GM21825 (cell line): ENCODE data around the gene SH3BGRL.
"Not testable (repeated sequence)": the region's sequence is repeated elsewhere in the genome, so short reads cannot be mapped to it uniquely, and the experiment has no call there.

ENCODE experiments used
- ATAC-seq: cut with Tn5 transposase; IDR thresholded peaks from one replicate; pipeline ENCODE4 v1.9.1; 2021; ENCODE audit warnings: mild to moderate bottlenecking, moderate library complexity; ENCODE audit not compliant: unreplicated experiment

The SH3BGRL gene

DNA sequence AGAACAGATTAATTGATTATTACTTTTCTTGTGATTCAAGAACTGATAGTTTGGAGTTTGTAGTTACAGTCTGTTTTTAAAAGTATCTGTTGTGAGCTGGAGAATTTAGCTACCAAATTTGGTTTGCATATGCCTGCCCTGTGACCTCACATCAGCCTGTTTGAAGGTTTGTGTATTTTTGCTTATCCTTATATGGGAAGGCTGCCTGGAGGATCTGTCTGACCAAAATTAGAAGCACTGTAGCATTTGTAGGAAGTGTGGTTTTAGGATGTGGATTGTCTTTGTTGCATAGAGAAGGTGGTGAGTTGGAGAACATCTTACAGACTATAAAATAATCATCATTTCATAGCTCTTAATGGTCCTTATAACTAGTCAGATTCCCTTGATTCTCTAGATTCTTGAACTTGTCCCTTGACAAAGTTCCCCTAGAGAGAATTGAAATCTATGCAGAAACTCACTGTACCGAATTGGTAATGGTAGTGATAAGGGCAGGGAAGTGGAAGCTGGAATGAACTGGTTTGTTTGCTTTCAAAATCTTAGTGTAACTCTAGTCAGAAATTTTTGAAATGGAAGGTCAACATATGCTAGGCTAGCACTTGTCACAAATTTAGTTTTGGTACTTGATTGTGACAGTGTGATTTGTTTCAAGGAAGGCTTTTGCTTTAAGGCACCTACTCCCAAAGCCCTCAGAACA, 57.3 kb downstream of the SH3BGRL start:
- ATAC-seq, result no peak

- ATAC-seq, result no peak
Measured at GRCh38 chrX:81259714-81260395, 58.0 kb downstream of the SH3BGRL start.

- ATAC-seq, result no peak
Measured at GRCh38 chrX:81261576-81261975, 59.7 kb downstream of the SH3BGRL start.

DNA sequence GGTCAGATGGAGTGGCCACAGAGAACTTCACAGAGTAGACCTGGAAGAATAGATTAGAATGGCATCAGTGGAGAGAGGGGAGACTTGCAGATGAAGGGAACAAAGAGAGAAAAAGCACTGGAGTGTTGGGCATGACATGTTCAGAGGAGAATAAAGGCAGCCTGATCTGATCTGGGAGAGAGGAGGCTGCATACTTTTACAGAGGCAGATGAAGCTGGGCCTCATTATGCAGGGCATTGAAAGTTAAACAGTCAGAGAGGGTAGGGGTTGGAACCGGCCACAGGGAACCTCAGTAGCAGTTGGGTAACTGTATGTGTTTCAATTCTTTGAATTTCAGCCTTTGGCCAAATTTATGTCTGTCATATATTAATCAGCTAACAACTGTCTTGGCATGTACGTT, 61.2 kb downstream of the SH3BGRL start:
- ATAC-seq, result no peak

DNA sequence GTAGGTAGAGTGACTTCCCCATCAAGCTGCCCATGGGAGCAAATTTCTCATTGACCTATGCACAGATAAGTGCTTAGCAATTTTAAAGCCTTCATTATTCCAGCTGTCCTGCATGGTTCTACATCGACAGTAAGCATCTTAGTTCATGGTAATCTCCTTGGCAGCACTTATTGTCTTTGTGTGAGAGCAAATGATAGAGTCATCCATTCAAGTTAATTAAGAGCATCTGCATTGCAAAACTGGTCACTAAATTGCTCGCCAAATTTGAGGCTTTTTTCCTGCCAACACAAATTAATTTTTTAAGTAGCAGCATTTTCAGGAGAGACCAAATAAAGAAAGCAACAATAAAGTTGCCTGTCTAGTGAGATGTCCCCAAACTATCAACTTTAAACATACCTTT, 76.7 kb downstream of the SH3BGRL start:
- ATAC-seq, result no peak

DNA sequence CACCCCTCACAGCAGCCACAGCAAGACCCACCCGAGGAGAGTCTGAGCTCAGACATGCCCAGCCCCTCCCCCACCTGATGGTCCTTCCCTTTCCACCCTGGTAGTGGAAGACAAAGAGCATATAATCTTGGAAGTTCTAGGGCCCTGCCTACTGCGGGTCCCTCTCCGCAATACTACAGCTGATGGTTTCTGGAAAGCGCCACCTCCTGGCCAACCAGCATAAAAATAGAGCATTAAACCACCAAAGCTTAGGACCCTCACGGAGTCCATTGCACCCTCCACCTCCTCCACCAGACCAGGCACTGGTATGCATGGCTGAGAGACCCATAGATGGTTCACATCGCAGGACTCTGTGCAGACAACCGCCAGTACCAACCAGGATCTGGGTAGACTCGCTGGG, 78.2 kb downstream of the SH3BGRL start:
- no peak for ATAC-seq

GRCh38 chrX:81286075-81286474, 84.2 kb downstream of the SH3BGRL start:
- no peak for ATAC-seq

DNA sequence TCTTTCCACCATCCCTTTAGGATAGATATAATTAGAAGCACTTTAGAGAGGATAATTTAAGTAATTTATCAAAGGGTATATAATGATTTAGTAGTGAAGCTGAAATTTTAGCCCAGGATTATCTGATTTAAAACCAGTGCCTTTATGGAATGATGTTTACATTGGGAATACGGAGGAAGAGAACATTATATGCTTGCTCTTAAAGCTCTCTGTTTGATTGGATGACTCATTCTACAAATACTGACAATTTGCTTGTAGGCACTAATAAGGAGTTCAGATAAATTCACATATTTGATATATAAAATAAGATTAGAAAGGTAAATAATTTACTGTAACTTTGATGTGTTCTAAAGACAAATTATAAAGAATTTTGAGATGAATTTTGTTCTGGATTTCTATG, 84.7 kb downstream of the SH3BGRL start:
- no peak for ATAC-seq

DNA sequence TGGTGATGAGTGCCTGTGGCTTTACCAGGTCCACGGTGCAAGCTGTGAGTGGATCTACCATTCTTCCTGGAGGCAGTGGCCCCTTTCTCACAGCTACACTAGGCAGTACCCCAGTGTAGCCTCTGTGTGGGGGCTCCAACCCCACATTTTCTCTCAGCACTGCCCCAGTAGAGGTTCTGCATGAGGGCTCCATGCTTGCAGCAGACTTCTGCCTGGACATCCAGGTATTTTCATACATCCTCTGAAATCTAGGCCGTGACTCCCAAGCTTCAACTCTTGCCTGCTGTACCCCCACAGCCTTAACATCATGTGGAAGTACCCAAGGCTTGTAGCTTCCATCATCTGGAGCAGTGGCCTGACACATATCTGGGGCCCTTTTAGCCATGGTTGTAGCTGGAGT, 90.1 kb downstream of the SH3BGRL start:
- no peak for ATAC-seq

DNA sequence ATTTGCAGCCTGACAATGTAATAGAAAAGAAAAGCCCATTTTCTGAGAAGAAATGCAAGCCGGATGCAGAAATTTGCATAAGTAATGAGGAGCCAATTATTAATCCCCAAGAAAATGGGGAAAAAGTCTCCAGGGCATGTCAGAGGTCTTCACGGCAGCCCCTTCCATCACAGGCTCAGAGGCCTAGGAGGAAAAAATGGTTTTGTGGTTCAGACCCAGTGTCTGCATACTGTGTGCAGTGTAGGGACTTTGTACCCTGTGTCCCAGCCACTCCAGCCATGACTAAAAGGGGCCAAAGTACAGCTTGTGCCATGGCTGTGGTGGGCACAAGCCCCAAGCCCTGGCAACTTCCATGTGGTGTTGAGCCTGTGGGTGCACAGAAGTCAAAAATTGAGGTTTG, 92.2 kb downstream of the SH3BGRL start:
- ATAC-seq, result no peak

- ATAC-seq, result no peak
Measured at GRCh38 chrX:81301877-81302276, 100.0 kb downstream of the SH3BGRL start.

DNA sequence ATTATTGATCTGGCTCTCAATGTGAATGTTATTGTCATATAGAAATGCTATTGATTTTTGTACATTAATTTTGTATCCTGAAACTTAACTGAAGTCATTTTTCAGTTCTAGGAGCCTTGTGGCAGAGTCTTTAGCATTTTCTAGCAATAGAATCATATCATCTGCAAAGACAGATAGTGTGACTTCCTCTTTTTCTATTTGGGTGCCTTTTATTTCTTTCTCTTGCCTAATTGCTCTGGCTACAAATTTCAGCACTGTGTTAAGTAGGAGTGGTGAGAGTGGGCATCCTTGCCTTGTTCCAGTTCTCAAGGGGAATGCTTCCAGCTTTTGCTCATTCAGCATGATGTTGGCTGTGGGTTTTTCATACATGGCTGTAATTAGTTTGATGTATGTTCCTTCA, 102.7 kb downstream of the SH3BGRL start:
- ATAC-seq, result no peak

DNA sequence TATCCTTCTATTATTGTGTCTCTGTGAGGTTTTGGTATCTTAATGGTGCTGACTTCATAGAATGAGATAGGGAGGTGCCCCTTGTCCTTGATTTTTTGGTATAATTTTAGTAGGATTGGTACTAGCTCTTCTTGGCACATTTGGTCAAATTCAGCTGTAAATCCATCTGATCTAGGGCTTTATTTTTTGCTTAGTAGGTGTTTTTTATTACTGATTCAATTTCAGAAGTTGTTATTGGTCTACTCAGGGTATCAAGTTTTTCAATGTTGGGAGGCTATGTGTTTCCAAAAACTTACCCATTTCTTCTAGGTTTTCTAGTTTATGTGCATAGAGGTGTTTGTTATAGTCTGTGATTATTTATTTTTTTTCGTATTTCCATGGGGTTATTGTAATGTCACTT, 103.3 kb downstream of the SH3BGRL start:
- no peak for ATAC-seq

DNA sequence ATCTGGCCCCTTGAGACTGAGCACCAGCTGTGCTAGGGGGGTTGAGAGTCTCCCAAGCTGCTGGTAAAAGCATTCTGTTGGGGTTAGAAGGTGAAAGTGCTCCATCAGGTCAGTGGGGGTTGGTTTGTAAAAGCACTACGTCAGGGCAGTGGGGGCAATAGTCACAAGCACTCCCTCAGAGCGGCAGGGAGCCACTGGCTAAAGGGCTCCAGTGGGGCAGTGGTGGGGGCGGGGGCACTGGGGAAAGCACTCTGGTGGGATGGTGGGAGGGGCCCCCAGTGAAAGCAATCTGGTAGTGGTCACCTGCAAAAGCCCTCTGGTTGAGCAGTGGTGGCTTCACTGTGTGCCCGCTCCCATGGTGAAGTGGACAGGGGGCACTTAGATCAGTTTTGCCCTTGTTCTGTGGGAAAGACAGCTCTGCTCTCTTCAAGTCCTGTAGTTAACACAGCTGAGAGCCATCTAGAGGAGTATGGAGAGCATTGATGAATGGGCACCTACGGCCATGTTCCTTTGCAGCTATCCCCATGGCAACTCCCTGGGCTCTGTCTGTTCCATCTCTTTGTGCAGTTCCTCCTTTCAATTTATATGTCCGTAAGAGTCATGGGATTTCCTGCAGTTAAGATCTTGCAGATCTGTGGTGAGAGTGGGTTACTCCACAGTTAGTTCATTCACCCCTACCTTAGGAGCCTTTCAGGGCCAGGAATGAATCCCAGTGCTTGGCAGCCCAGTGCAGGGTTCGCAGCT, 106.4 kb downstream of the SH3BGRL start:
- no peak for ATAC-seq

GRCh38 chrX:81316163-81316562, 114.3 kb downstream of the SH3BGRL start:
- no peak for ATAC-seq

DNA sequence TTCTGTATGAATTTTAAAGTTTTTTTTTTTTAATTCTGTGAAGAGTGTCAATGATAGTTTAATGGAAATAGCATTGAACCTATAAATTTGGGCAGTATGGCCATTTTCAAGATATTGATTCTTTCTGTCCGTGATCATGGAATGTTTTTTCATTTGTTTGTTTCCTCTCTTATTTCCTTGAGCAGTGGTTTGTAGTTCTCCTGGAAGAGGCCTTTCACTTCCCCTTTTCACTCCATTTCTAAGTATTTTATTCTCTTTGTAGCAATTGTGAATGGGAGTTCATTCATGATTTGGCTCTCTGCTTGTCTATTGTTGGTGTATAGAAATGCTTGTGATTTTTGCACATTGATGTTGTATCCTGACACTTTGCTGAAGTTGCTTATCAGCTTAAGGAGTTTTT, 129.8 kb downstream of the SH3BGRL start:
- ATAC-seq, result not testable (repeated sequence)

GRCh38 chrX:81336455-81337152, 134.7 kb downstream of the SH3BGRL start:
- ATAC-seq, result no peak

DNA sequence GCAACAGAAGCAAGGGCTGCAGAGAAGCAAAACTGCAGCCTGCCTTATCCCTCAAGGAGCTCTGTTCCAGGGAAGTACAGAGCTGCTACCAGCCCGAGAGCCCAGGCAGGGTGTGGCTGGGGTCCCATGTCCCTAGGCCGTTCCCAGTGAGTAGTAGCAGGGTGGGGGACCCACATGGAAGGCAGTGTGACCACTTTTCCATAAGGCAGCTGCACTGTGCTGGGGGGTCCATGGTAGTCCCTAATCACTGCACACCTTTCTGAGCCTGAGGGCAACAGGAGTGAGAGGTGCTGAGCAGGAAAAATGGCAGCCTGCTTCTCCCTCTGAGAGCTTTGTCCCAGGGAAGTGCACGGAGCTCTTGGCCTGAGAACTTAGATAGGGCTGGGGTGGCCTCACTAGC, 135.9 kb downstream of the SH3BGRL start:
- ATAC-seq, result no peak

DNA sequence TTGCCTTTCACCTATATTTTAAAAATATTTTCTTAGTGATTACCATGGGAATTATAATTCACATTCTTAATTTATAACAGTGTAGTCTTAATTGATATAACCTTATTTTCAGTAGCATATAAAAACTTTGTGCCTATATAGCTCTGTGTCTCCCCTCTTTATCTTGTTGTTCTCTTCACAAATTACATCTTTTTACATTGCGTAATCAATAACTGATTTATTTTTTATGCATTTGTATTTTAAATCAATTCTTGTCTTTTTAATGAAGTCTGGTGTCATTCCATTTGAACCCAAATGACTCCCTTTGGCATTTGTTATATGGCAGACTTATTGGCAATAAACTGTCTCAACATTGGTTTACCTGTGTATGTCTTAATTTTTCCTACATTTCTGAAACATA, 137.0 kb downstream of the SH3BGRL start:
- no peak for ATAC-seq

GRCh38 chrX:81345296-81345695, 143.4 kb downstream of the SH3BGRL start:
- ATAC-seq, result not testable (repeated sequence)
